WTC11 (cell line): ENCODE data around the gene BTNL2. TPM values are rescaled to one million over a fixed set of nuclear protein-coding genes. Genes with fewer than 3 reads are reported as not detected.

ENCODE experiments used
- ATAC-seq: fragments of 200-7000 bp; cut with Tn5 transposase; 2 replicates; pipeline ENCODE4 v1.10.0; 2021; ENCODE audit warnings: mild to moderate bottlenecking, moderate library complexity
- CTCF ChIA-PET: fragments of 300-600 bp; sonication (Branson Sonifier 250); formaldehyde crosslinking; loops from one replicate; lab custom pipeline; 2021; ENCODE audit warnings: antibody characterized with exemption; lab: Charles Lee
- POLR2A ChIA-PET: fragments of 350-600 bp; sonication (Branson Sonifier 250); formaldehyde crosslinking; loops from one replicate; lab custom pipeline; 2021; ENCODE audit warnings: antibody characterized with exemption; lab: Charles Lee
- DNase-seq: peaks from one replicate; pipeline ENCODE4 v3.0.0; 2021; ENCODE audit warnings: low spot score
- H3K27ac Mint-ChIP-seq: 2 replicates; pipeline ENCODE4 v1.8.0; 2021; ENCODE audit warnings: mixed read lengths
- H3K27me3 Mint-ChIP-seq: 2 replicates; pipeline ENCODE4 v1.8.0; 2021; ENCODE audit warnings: low read depth, mild to moderate bottlenecking, moderate library complexity, mixed read lengths
- H3K36me3 Mint-ChIP-seq: 2 replicates; pipeline ENCODE4 v1.8.0; 2021; ENCODE audit warnings: mixed read lengths
- H3K4me1 Mint-ChIP-seq: 2 replicates; pipeline ENCODE4 v1.8.0; 2022; ENCODE audit warnings: mixed read lengths
- H3K4me3 Mint-ChIP-seq: 2 replicates; pipeline ENCODE4 v1.8.0; 2021; ENCODE audit warnings: mild to moderate bottlenecking, moderate library complexity, mixed read lengths
- H3K9me3 Mint-ChIP-seq: 2 replicates; pipeline ENCODE4 v1.8.0; 2021; ENCODE audit warnings: mixed read lengths
- CREB1 ChIP-seq: sonication (generic); formaldehyde crosslinking; IDR thresholded peaks from 2 replicates; pipeline ENCODE4 v1.8.0; 2023; ENCODE audit warnings: mild to moderate bottlenecking, missing genetic modification reagents
- IRF2 ChIP-seq: sonication (generic); formaldehyde crosslinking; IDR thresholded peaks from 2 replicates; pipeline ENCODE4 v1.8.0; 2022; ENCODE audit warnings: low read depth, missing genetic modification reagents, borderline replicate concordance
- NFATC4 ChIP-seq: fragments of 250-450 bp; sonication (Bioruptor Pico); IDR thresholded peaks from 2 replicates; pipeline ENCODE4 v1.9.0; 2021; ENCODE audit warnings: mild to moderate bottlenecking
- SP1 ChIP-seq: sonication (generic); formaldehyde crosslinking; conservative IDR thresholded peaks from 2 replicates; pipeline ENCODE4 v1.8.1; 2022; ENCODE audit warnings: missing genetic modification reagents
- TP53 ChIP-seq: sonication (generic); formaldehyde crosslinking; IDR thresholded peaks from 2 replicates; pipeline ENCODE4 v1.8.1; 2023; ENCODE audit warnings: mild to moderate bottlenecking, missing genetic modification reagents
- ZNF138 ChIP-seq: sonication (generic); formaldehyde crosslinking; conservative IDR thresholded peaks from 2 replicates; pipeline ENCODE4 v1.8.1; 2022; ENCODE audit warnings: mild to moderate bottlenecking, moderate library complexity, missing genetic modification reagents
- ZNF317 ChIP-seq: sonication (generic); formaldehyde crosslinking; IDR thresholded peaks from 2 replicates; pipeline ENCODE4 v1.8.1; 2023; ENCODE audit warnings: low read depth, mild to moderate bottlenecking, moderate library complexity, missing genetic modification reagents, borderline replicate concordance
- ZNF423 ChIP-seq: fragments of 250-450 bp; sonication (Bioruptor Pico); IDR thresholded peaks from 2 replicates; pipeline ENCODE4 v2.1.2; 2022; ENCODE audit warnings: mild to moderate bottlenecking, moderate library complexity
- total RNA-seq: library from RNA; stranded (reverse); gene quantifications from 3 replicates; pipeline ENCODE4 v1.2.3, GENCODE V29; 2021
- TF ChIP-seq, protein P1 (sequence below): fragments of 250-450 bp; sonication (Bioruptor Pico); conservative IDR thresholded peaks from 2 replicates; pipeline ENCODE4 v1.9.0; 2021; ENCODE audit warnings: mild to moderate bottlenecking
- TF ChIP-seq, protein P2 (sequence below): sonication (generic); formaldehyde crosslinking; IDR thresholded peaks from 2 replicates; pipeline ENCODE4 v1.8.1; 2022; ENCODE audit warnings: low read depth, mild to moderate bottlenecking, moderate library complexity, missing genetic modification reagents, borderline replicate concordance
- TF ChIP-seq, protein P3 (sequence below): fragments of 250-450 bp; sonication (Bioruptor Pico); IDR thresholded peaks from 2 replicates; pipeline ENCODE4 v1.9.0; 2021; ENCODE audit warnings: mild to moderate bottlenecking, borderline replicate concordance
- TF ChIP-seq, protein P4 (sequence below): fragments of 250-450 bp; sonication (Bioruptor Pico); IDR thresholded peaks from 2 replicates; pipeline ENCODE4 v2.1.2; 2022; ENCODE audit warnings: mild to moderate bottlenecking, moderate library complexity
- TF ChIP-seq, protein P5 (sequence below): sonication (generic); formaldehyde crosslinking; IDR thresholded peaks from 2 replicates; pipeline ENCODE4 v1.8.1; 2023; ENCODE audit warnings: mild to moderate bottlenecking, missing genetic modification reagents
- TF ChIP-seq, protein P6 (sequence below): fragments of 200-600 bp; IDR thresholded peaks from 2 replicates; pipeline ENCODE4 v1.8.0; 2022; ENCODE audit warnings: antibody characterized with exemption
- TF ChIP-seq, protein P7 (sequence below): sonication (generic); formaldehyde crosslinking; IDR thresholded peaks from 2 replicates; pipeline ENCODE4 v1.8.1; 2023; ENCODE audit warnings: mild to moderate bottlenecking, missing genetic modification reagents

The BTNL2 gene
- total RNA-seq, 1 experiment from 2014 or later: not detected

DNA sequence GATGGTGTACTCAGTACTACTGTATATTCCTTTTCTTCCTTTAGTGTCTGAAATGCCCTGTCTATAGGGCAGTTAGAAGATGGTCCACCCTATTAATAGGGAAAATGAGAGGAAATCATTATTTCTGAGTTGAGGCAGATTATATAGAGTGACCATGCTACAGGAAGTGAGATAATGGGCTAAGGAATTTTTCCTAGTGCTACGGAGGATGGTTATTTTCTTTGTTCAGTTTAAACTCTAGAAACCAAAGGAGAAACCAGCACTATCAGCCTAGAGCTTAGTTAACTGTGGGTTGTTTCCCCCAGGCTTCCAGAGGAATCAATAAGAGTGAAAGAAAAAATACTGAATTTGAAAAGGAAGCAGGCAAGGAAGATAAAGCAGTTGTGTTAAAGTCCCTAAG lies 35.8 kb downstream of the BTNL2 start (continued):
- TF ChIP-seq ZNF317 (CRISPR knock-in tag): no peak

DNA sequence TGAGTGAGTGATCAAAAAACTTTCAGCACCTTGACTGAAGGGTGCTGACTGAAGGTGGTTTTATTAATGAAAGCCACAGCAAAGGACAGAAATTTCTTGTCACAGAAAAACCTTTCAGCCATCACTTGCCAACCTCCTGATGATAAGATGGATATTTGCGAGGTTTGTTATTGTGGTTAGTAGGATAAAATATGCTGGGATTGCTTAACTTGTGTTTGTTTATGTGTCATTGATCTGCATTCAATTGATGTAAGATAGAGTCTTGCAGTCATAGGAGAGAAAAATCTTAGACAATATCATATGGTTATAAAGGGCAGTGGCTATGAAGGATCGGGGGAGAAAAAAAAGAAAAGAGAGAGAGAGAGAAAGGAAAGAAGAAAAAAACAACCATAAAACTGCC lies 36.5 kb downstream of the BTNL2 start:
- POLR2A ChIA-PET: no interaction called here
- Mint-ChIP-seq H3K27ac (no peak overlapping the region), H3K36me3 (no peaks in the 10 kb centered on the region), H3K27me3 (no peaks in the 10 kb centered on the region; the same call in 1 of the 2 replicates), H3K4me1 (no peaks in the 10 kb centered on the region), H3K4me3 (no peak overlapping the region), H3K9me3 (peaks cover 3% of the 10 kb centered on the region; the same call in 1 of the 2 replicates)
- TF ChIP-seq, protein P1, sequence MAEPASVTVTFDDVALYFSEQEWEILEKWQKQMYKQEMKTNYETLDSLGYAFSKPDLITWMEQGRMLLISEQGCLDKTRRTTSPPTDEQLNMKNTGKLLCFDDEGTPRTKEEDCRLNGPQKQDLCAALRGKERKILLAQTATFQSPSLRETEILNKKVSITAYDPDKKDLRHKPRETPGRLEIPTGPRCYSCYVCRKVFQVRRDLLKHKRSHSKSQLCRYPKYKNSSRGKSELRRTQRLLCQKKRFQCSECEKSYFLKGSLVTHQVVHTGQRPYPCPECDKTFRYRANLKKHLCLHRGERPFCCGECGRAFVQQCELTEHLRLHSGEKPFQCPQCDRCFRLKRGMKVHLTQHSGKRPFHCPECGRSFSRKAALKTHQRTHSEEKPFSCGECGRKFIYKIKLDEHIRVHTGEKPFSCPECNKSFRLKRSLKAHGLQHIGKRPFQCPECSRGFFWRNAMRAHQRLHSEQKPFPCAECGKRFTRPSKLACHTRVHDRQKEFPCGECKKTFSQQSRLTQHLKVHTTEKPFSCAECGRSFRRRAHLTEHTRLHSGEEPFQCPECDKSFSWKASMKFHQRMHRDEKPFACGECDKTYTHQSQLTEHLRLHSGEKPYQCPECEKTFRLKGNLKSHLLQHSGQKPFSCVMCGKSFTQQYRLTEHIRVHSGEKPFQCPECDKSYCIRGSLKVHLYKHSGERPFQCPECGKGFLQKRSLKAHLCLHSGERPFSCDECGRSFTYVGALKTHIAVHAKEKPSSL (CRISPR knock-in tag): no peak
- TF ChIP-seq CREB1 (CRISPR knock-in tag): no peak
- no peak for TF ChIP-seq ZNF138 (CRISPR knock-in tag)
- TF ChIP-seq IRF2: no peak
- no peak for TF ChIP-seq NFATC4 (CRISPR knock-in tag)
- TF ChIP-seq, protein P2, sequence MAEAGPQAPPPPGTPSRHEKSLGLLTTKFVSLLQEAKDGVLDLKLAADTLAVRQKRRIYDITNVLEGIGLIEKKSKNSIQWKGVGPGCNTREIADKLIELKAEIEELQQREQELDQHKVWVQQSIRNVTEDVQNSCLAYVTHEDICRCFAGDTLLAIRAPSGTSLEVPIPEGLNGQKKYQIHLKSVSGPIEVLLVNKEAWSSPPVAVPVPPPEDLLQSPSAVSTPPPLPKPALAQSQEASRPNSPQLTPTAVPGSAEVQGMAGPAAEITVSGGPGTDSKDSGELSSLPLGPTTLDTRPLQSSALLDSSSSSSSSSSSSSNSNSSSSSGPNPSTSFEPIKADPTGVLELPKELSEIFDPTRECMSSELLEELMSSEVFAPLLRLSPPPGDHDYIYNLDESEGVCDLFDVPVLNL (CRISPR knock-in tag): no peak
- TF ChIP-seq, protein P3, sequence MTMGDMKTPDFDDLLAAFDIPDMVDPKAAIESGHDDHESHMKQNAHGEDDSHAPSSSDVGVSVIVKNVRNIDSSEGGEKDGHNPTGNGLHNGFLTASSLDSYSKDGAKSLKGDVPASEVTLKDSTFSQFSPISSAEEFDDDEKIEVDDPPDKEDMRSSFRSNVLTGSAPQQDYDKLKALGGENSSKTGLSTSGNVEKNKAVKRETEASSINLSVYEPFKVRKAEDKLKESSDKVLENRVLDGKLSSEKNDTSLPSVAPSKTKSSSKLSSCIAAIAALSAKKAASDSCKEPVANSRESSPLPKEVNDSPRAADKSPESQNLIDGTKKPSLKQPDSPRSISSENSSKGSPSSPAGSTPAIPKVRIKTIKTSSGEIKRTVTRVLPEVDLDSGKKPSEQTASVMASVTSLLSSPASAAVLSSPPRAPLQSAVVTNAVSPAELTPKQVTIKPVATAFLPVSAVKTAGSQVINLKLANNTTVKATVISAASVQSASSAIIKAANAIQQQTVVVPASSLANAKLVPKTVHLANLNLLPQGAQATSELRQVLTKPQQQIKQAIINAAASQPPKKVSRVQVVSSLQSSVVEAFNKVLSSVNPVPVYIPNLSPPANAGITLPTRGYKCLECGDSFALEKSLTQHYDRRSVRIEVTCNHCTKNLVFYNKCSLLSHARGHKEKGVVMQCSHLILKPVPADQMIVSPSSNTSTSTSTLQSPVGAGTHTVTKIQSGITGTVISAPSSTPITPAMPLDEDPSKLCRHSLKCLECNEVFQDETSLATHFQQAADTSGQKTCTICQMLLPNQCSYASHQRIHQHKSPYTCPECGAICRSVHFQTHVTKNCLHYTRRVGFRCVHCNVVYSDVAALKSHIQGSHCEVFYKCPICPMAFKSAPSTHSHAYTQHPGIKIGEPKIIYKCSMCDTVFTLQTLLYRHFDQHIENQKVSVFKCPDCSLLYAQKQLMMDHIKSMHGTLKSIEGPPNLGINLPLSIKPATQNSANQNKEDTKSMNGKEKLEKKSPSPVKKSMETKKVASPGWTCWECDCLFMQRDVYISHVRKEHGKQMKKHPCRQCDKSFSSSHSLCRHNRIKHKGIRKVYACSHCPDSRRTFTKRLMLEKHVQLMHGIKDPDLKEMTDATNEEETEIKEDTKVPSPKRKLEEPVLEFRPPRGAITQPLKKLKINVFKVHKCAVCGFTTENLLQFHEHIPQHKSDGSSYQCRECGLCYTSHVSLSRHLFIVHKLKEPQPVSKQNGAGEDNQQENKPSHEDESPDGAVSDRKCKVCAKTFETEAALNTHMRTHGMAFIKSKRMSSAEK (CRISPR knock-in tag): no peak
- TF ChIP-seq ZNF423 (CRISPR knock-in tag): no peak
- TF ChIP-seq, protein P4, sequence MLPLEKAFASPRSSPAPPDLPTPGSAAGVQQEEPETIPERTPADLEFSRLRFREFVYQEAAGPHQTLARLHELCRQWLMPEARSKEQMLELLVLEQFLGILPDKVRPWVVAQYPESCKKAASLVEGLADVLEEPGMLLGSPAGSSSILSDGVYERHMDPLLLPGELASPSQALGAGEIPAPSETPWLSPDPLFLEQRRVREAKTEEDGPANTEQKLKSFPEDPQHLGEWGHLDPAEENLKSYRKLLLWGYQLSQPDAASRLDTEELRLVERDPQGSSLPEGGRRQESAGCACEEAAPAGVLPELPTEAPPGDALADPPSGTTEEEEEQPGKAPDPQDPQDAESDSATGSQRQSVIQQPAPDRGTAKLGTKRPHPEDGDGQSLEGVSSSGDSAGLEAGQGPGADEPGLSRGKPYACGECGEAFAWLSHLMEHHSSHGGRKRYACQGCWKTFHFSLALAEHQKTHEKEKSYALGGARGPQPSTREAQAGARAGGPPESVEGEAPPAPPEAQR (CRISPR knock-in tag): no peak
- TF ChIP-seq, protein P5, sequence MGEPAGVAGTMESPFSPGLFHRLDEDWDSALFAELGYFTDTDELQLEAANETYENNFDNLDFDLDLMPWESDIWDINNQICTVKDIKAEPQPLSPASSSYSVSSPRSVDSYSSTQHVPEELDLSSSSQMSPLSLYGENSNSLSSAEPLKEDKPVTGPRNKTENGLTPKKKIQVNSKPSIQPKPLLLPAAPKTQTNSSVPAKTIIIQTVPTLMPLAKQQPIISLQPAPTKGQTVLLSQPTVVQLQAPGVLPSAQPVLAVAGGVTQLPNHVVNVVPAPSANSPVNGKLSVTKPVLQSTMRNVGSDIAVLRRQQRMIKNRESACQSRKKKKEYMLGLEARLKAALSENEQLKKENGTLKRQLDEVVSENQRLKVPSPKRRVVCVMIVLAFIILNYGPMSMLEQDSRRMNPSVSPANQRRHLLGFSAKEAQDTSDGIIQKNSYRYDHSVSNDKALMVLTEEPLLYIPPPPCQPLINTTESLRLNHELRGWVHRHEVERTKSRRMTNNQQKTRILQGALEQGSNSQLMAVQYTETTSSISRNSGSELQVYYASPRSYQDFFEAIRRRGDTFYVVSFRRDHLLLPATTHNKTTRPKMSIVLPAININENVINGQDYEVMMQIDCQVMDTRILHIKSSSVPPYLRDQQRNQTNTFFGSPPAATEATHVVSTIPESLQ (CRISPR knock-in tag): no peak
- TF ChIP-seq TP53: no peak
- TF ChIP-seq SP1 (CRISPR knock-in tag): no peak
- TF ChIP-seq, protein P6, sequence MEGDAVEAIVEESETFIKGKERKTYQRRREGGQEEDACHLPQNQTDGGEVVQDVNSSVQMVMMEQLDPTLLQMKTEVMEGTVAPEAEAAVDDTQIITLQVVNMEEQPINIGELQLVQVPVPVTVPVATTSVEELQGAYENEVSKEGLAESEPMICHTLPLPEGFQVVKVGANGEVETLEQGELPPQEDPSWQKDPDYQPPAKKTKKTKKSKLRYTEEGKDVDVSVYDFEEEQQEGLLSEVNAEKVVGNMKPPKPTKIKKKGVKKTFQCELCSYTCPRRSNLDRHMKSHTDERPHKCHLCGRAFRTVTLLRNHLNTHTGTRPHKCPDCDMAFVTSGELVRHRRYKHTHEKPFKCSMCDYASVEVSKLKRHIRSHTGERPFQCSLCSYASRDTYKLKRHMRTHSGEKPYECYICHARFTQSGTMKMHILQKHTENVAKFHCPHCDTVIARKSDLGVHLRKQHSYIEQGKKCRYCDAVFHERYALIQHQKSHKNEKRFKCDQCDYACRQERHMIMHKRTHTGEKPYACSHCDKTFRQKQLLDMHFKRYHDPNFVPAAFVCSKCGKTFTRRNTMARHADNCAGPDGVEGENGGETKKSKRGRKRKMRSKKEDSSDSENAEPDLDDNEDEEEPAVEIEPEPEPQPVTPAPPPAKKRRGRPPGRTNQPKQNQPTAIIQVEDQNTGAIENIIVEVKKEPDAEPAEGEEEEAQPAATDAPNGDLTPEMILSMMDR: no peak
- TF ChIP-seq, protein P7, sequence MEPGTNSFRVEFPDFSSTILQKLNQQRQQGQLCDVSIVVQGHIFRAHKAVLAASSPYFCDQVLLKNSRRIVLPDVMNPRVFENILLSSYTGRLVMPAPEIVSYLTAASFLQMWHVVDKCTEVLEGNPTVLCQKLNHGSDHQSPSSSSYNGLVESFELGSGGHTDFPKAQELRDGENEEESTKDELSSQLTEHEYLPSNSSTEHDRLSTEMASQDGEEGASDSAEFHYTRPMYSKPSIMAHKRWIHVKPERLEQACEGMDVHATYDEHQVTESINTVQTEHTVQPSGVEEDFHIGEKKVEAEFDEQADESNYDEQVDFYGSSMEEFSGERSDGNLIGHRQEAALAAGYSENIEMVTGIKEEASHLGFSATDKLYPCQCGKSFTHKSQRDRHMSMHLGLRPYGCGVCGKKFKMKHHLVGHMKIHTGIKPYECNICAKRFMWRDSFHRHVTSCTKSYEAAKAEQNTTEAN (CRISPR knock-in tag): no peak
- CTCF ChIA-PET: no interaction called here
- DNase-seq: no peak
- ATAC-seq: no peak
